ENCODE results near the gene POTEG.
"Not testable (repeated sequence)": the region's sequence is repeated elsewhere in the genome, so short reads cannot be mapped to it uniquely, and the experiment has no call there.

POTEG gene

GRCh38 chr14:19434241-19434640 lies at the start of gene POTEG:
Gene POTEG, minus strand, starts transcription at chr14:19434341. Its CDS starts 52 bp downstream, at chr14:19434289.
- DNase-seq = not testable (repeated sequence)

GRCh38 chr14:19482093-19482492 lies 48.0 kb upstream of the POTEG start:
- not testable (repeated sequence) for DNase-seq

- not testable (repeated sequence) for DNase-seq
Observed at GRCh38 chr14:19481421-19481820, 47.3 kb upstream of the POTEG start.

- not testable (repeated sequence) for DNase-seq
Observed at GRCh38 chr14:19480491-19480890, 46.4 kb upstream of the POTEG start.

- not testable (repeated sequence) for DNase-seq
Observed at GRCh38 chr14:19445761-19446160, 11.6 kb upstream of the POTEG start.

GRCh38 chr14:19439826-19440225 lies 5.7 kb upstream of the POTEG start:
- DNase-seq = not testable (repeated sequence)

- DNase-seq = not testable (repeated sequence)
Observed at GRCh38 chr14:19439219-19439618, 5.1 kb upstream of the POTEG start.

GRCh38 chr14:19437126-19437443 lies 2.9 kb upstream of the POTEG start:
- DNase-seq = not testable (repeated sequence)

- not testable (repeated sequence) for DNase-seq
Observed at GRCh38 chr14:19436311-19437125, 2.4 kb upstream of the POTEG start.

GRCh38 chr14:19435852-19436251 lies 1.7 kb upstream of the POTEG start:
- not testable (repeated sequence) for DNase-seq

- DNase-seq = not testable (repeated sequence)
Observed at GRCh38 chr14:19434891-19435290, 750 bp upstream of the POTEG start.

- not testable (repeated sequence) for DNase-seq
Observed at GRCh38 chr14:19433765-19434164, 376 bp downstream of the POTEG start.

- DNase-seq = not testable (repeated sequence)
Observed at GRCh38 chr14:19408519-19408918, 25.6 kb downstream of the POTEG start.

- not testable (repeated sequence) for DNase-seq
Observed at GRCh38 chr14:19402097-19402496, 32.0 kb downstream of the POTEG start.

- not testable (repeated sequence) for DNase-seq
Observed at GRCh38 chr14:19394727-19395126, 39.4 kb downstream of the POTEG start.

- not testable (repeated sequence) for DNase-seq
Observed at GRCh38 chr14:19390230-19390629, 43.9 kb downstream of the POTEG start.

- DNase-seq = not testable (repeated sequence)
Observed at GRCh38 chr14:19388741-19389140, 45.4 kb downstream of the POTEG start.

GRCh38 chr14:19386996-19387395 lies 47.1 kb downstream of the POTEG start:
- not testable (repeated sequence) for DNase-seq

- not testable (repeated sequence) for DNase-seq
Observed at GRCh38 chr14:19386309-19386708, 47.8 kb downstream of the POTEG start.

GRCh38 chr14:19384088-19384781 lies 49.9 kb downstream of the POTEG start:
- DNase-seq = not testable (repeated sequence)

- DNase-seq = not testable (repeated sequence)
Observed at GRCh38 chr14:19383008-19383584, 51.0 kb downstream of the POTEG start.

GRCh38 chr14:19380137-19380536 lies 54.0 kb downstream of the POTEG start:
- not testable (repeated sequence) for DNase-seq

- DNase-seq = not testable (repeated sequence)
Observed at GRCh38 chr14:19374451-19374903, 59.7 kb downstream of the POTEG start.
